H9 (cell line): ENCODE data around the gene NLE1. TPM values are rescaled to one million over a fixed set of nuclear protein-coding genes. Genes with fewer than 3 reads are reported as not detected.
A peak's percentile ranks its signal among the peaks of the same experiment; 100 is the strongest.

Experiments used
- DNase-seq: peaks from one replicate; pipeline ENCODE4 v3.0.0-alpha.2; 2017
- H2AFZ ChIP-seq: one replicate; pipeline ENCODE4 v1.6.1; 2013; ENCODE audit warnings: mild to moderate bottlenecking, low read length, control low read depth, moderate library complexity
- H2AK5ac ChIP-seq: 2 replicates; pipeline ENCODE4 v1.6.1; 2013; ENCODE audit warnings: low read length, control low read depth, mixed read lengths; ENCODE audit not compliant: insufficient read length
- H2BK120ac ChIP-seq: one replicate; pipeline ENCODE4 v1.6.1; 2013; ENCODE audit warnings: low read depth, mild to moderate bottlenecking, low read length, control low read depth, inconsistent platforms; ENCODE audit not compliant: poor library complexity, severe bottlenecking
- H2BK12ac ChIP-seq: 2 replicates; pipeline ENCODE4 v1.6.1; 2013; ENCODE audit warnings: low read length, control low read depth, mixed read lengths, low read depth; ENCODE audit not compliant: insufficient read length
- H2BK15ac ChIP-seq: 2 replicates; pipeline ENCODE4 v1.6.1; 2013; ENCODE audit warnings: low read depth, low read length, control low read depth
- H2BK20ac ChIP-seq: one replicate; pipeline ENCODE4 v1.6.1; 2013; ENCODE audit warnings: low read depth, mild to moderate bottlenecking, low read length, control low read depth, inconsistent platforms; ENCODE audit not compliant: poor library complexity, severe bottlenecking
- H2BK5ac ChIP-seq: 2 replicates; pipeline ENCODE4 v1.6.1; 2013; ENCODE audit warnings: low read length, control low read depth, mixed read lengths; ENCODE audit not compliant: insufficient read length
- H3K14ac ChIP-seq: 2 replicates; pipeline ENCODE4 v1.6.1; 2013; ENCODE audit warnings: low read length, control low read depth; ENCODE audit not compliant: insufficient read depth
- H3K18ac ChIP-seq: 2 replicates; pipeline ENCODE4 v1.6.1; 2013; ENCODE audit warnings: low read depth, mild to moderate bottlenecking, mixed read lengths, low read length, control low read depth; ENCODE audit not compliant: insufficient read length
- H3K23ac ChIP-seq: 2 replicates; pipeline ENCODE4 v1.6.1; 2013; ENCODE audit warnings: low read length, control low read depth, mixed read lengths, low read depth; ENCODE audit not compliant: insufficient read length
- H3K23me2 ChIP-seq: 2 replicates; pipeline ENCODE4 v1.6.1; 2013; ENCODE audit warnings: low read depth, mild to moderate bottlenecking, mixed read lengths, low read length, control low read depth; ENCODE audit not compliant: insufficient read length, poor library complexity, severe bottlenecking
- H3K27ac ChIP-seq: 2 replicates; pipeline ENCODE4 v1.5.1; 2013; ENCODE audit warnings: low read length, control low read depth, mixed read lengths, low read depth; ENCODE audit not compliant: insufficient read length
- H3K27me3 ChIP-seq: 2 replicates; pipeline ENCODE4 v1.6.1; 2013; ENCODE audit warnings: low read length, control low read depth, inconsistent platforms; ENCODE audit not compliant: insufficient read depth
- H3K4ac ChIP-seq: 2 replicates; pipeline ENCODE4 v1.6.1; 2013; ENCODE audit warnings: low read depth, mild to moderate bottlenecking, control low read depth, inconsistent platforms, low read length, moderate library complexity
- H3K4me1 ChIP-seq: 2 replicates; pipeline ENCODE4 v1.6.1; 2013; ENCODE audit warnings: low read length, control low read depth, inconsistent platforms; ENCODE audit not compliant: insufficient read depth
- H3K4me2 ChIP-seq: 2 replicates; pipeline ENCODE4 v1.6.1; 2013; ENCODE audit warnings: low read length, control low read depth, mixed read lengths; ENCODE audit not compliant: insufficient read length, insufficient read depth
- H3K56ac ChIP-seq: 2 replicates; pipeline ENCODE4 v1.6.1; 2013; ENCODE audit warnings: low read depth, mild to moderate bottlenecking, mixed read lengths, low read length, control low read depth; ENCODE audit not compliant: insufficient read length
- H3K79me1 ChIP-seq: 2 replicates; pipeline ENCODE4 v1.6.1; 2013; ENCODE audit warnings: low read depth, mild to moderate bottlenecking, moderate library complexity, low read length, control low read depth, inconsistent platforms; ENCODE audit not compliant: insufficient read depth, poor library complexity, severe bottlenecking
- H3K79me2 ChIP-seq: 2 replicates; pipeline ENCODE4 v1.6.1; 2013; ENCODE audit warnings: low read length, control low read depth, inconsistent platforms; ENCODE audit not compliant: insufficient read depth
- H3K9ac ChIP-seq: 2 replicates; pipeline ENCODE4 v1.6.1; 2013; ENCODE audit warnings: low read length, control low read depth, mixed read lengths; ENCODE audit not compliant: insufficient read length; ENCODE audit errors: extremely low read depth
- H3K9me3 ChIP-seq: one replicate; pipeline ENCODE4 v1.6.1; 2013; ENCODE audit warnings: low read depth, low read length, inconsistent platforms; ENCODE audit not compliant: control insufficient read depth
- H3T11ph ChIP-seq: one replicate; pipeline ENCODE4 v1.6.1; 2013; ENCODE audit warnings: mild to moderate bottlenecking, low read length, control low read depth, inconsistent platforms
- H4K20me1 ChIP-seq: one replicate; pipeline ENCODE4 v1.6.1; 2013; ENCODE audit not compliant: control insufficient read depth, insufficient read length, insufficient read depth
- H4K5ac ChIP-seq: 2 replicates; pipeline ENCODE4 v1.6.1; 2013; ENCODE audit warnings: low read depth, mild to moderate bottlenecking, mixed read lengths, low read length, control low read depth; ENCODE audit not compliant: insufficient read length
- H4K8ac ChIP-seq: replicated peaks from 2 replicates; pipeline ENCODE4 v1.6.1; 2013; ENCODE audit warnings: low read length, control low read depth, mixed read lengths, low read depth; ENCODE audit not compliant: insufficient read length
- H4K91ac ChIP-seq: 2 replicates; pipeline ENCODE4 v1.6.1; 2013; ENCODE audit warnings: low read depth, mild to moderate bottlenecking, moderate library complexity, mixed read lengths, low read length, control low read depth; ENCODE audit not compliant: insufficient read length
- H3K27ac Mint-ChIP-seq, 3 experiments: 2 replicates in 2 of 3; 3 replicates in 1 of 3; pipeline ENCODE4 v1.8.0; 2020 to 2021; ENCODE audit warnings: mixed read lengths in 3 of 3, mild to moderate bottlenecking in 1 of 3, moderate library complexity in 1 of 3
- H3K27me3 Mint-ChIP-seq: 2 replicates; pipeline ENCODE4 v1.8.0; 2021; ENCODE audit warnings: low read depth, mild to moderate bottlenecking, moderate library complexity, mixed read lengths
- H3K36me3 Mint-ChIP-seq, 3 experiments: 2 replicates in 2 of 3; 3 replicates in 1 of 3; pipeline ENCODE4 v1.8.0; 2020 to 2021; ENCODE audit warnings: low read depth in 3 of 3, mixed read lengths in 3 of 3; ENCODE audit not compliant: insufficient read depth in 1 of 3
- H3K4me1 Mint-ChIP-seq, 2 experiments: 2 replicates each; pipeline ENCODE4 v1.8.0; 2020; ENCODE audit warnings: mixed read lengths in 2 of 2
- H3K4me3 Mint-ChIP-seq, 2 experiments: 2 replicates in 1 of 2; 3 replicates in 1 of 2; pipeline ENCODE4 v1.8.0; 2020 to 2021; ENCODE audit warnings: mild to moderate bottlenecking in 2 of 2, mixed read lengths in 2 of 2, moderate library complexity in 1 of 2
- H3K9me3 Mint-ChIP-seq, 2 experiments: 2 replicates in 1 of 2; 3 replicates in 1 of 2; pipeline ENCODE4 v1.8.0; 2020; ENCODE audit warnings: mild to moderate bottlenecking in 2 of 2, mixed read lengths in 2 of 2, moderate library complexity in 1 of 2
- CTCF ChIP-seq: fragments of 200-600 bp; sonication (generic); conservative IDR thresholded peaks from 3 replicates; pipeline ENCODE4 v1.8.0; 2021; ENCODE audit warnings: antibody characterized with exemption, mild to moderate bottlenecking
- WGBS: extraction: QIAGEN DNeasy Blood & Tissue Kit; methylation state at CpG from one replicate; pipeline ENCODE4 v1.1.7; 2013; ENCODE audit warnings: missing lambda C conversion rate, low lambda C conversion rate, mixed read lengths; ENCODE audit not compliant: insufficient read length; ENCODE audit errors: extremely low coverage; 5-methylcytosine and 5-hydroxymethylcytosine counted together
- total RNA-seq: library from RNA; stranded (reverse); gene quantifications from 2 replicates; pipeline ENCODE4 v1.2.1, GENCODE V29; 2021

Gene NLE1
- total RNA-seq, 1 experiment from 2014 or later, result 43.9 TPM

- Histone ChIP-seq H3K79me2 (peaks cover 13% of the 10 kb centered on the region; the same call in 1 of the 2 replicates), H2BK120ac (no peak overlapping the region), H4K5ac (no peak overlapping the region), H3K4me1 (no peaks in the 10 kb centered on the region), H3K79me1 (peaks cover 11% of the 10 kb centered on the region), H2BK20ac (no peak overlapping the region), H2AFZ (no peak overlapping the region), H4K91ac (no peak overlapping the region), H4K20me1 (no peaks in the 10 kb centered on the region), H3K4me2 (no peak overlapping the region), H2BK12ac (no peak overlapping the region), H3K14ac (no peak overlapping the region), H2BK15ac (no peak overlapping the region), H2AK5ac (no peak overlapping the region), H3K23me2 (no peaks in the 10 kb centered on the region), H3K56ac (no peak overlapping the region), H3T11ph (no peak overlapping the region), H3K9me3 (no peaks in the 10 kb centered on the region), H3K18ac (no peak overlapping the region), H4K8ac (no peak overlapping the region), H3K27ac (no peak overlapping the region), H3K27me3 (no peaks in the 10 kb centered on the region), H3K9ac (no peak overlapping the region), H3K23ac (no peak overlapping the region), H3K4ac (no peak overlapping the region), H2BK5ac (no peak overlapping the region)
- Mint-ChIP-seq H3K4me3 (peak overlapping the region; percentile 84 to 90), H3K27ac (peak overlapping the region in 1 of 3 experiments; percentile 97; a peak in 2 of 7 replicates), H3K36me3 (peaks cover 16 to 28% (median 19%) of the 10 kb centered on the region in 3 experiments; a peak in 6 of 7 replicates), H3K27me3 (no peaks in the 10 kb centered on the region; the same call in 1 of the 2 replicates), H3K9me3 (no peaks in the 10 kb centered on the region; a peak in 1 of 5 replicates), H3K4me1 (peaks cover 7 to 15% of the 10 kb centered on the region in 2 experiments)
- WGBS, result no CpG with 5 or more reads among the region's 8 CpGs
- no peak for DNase-seq
- no peak; the same call in 2 of the 3 replicates for TF ChIP-seq CTCF
These were observed 329 bp upstream of the NLE1 start for GRCh38 chr17:35142467-35142796.
